ENCODE data around the gene EBNA1BP2.

- no peak for TF ChIP-seq EZH2 (IDR thresholded peaks at IDR 0.05; ENCODE audit: borderline replicate concordance, insufficient read depth, low read length, poor library complexity, severe bottlenecking)
- TF ChIP-seq CTCF (IDR thresholded peaks at IDR 0.05; ENCODE audit: poor library complexity, severe bottlenecking): no peak
- no peak for TF ChIP-seq TAF1 (IDR thresholded peaks at IDR 0.05; ENCODE audit: low read depth)
- TF ChIP-seq RAD21 (conservative IDR thresholded peaks at IDR 0.05): no peak
Measured at GRCh38 chr1:43134640-43135039, 37.5 kb downstream of the EBNA1BP2 start.

Data from neural cell (in vitro differentiated cells).